HEK293 (cell line): Measurements from ENCODE around the gene NIN.

Source experiments
- CTCF ChIA-PET: fragments of 350-600 bp; formaldehyde crosslinking; extraction: SDS; loops from one replicate; lab custom pipeline; 2021; ENCODE audit warnings: antibody characterized with exemption; lab: Yijun Ruan, JAX
- POLR2A ChIA-PET: fragments of 300-600 bp; formaldehyde crosslinking; extraction: SDS; loops from one replicate; lab custom pipeline; 2020; ENCODE audit warnings: antibody characterized with exemption, inconsistent platforms; lab: Yijun Ruan, JAX
- H3K27ac ChIP-seq: fragments of 200-500 bp; sonication (Bioruptor generic); 2 replicates; pipeline ENCODE4 v1.5.1; 2014; ENCODE audit warnings: low read depth, low read length, control low read depth, inconsistent platforms; ENCODE audit errors: extremely low read depth
- H3K36me3 ChIP-seq, 2 experiments: fragments of 200-500 bp in 1 of 2; sonication (Bioruptor generic) in 1 of 2; 1 replicate in 1 of 2; 2 replicates in 1 of 2; pipeline ENCODE4 v1.5.1; 2014 to 2017; ENCODE audit warnings: inconsistent platforms in 2 of 2, low read length in 2 of 2; ENCODE audit not compliant: control insufficient read depth in 2 of 2, insufficient read depth in 1 of 2
- H3K4me1 ChIP-seq: fragments of 200-500 bp; sonication (Bioruptor generic); 2 replicates; pipeline ENCODE4 v1.5.1; 2014; ENCODE audit warnings: mild to moderate bottlenecking, low read length, inconsistent platforms; ENCODE audit not compliant: control insufficient read depth, insufficient read depth
- H3K4me3 ChIP-seq: 2 replicates; pipeline ENCODE4 v1.5.1; 2011; ENCODE audit warnings: low read depth, mild to moderate bottlenecking, control low read depth, low read length, moderate library complexity
- H3K9me3 ChIP-seq: fragments of 200-500 bp; sonication (Bioruptor generic); 2 replicates; pipeline ENCODE4 v1.5.1; 2014; ENCODE audit warnings: low read depth, low read length, inconsistent platforms; ENCODE audit not compliant: control insufficient read depth, insufficient read depth
- AEBP2 ChIP-seq: fragments of 450-650 bp; formaldehyde crosslinking; IDR thresholded peaks from 2 replicates; pipeline ENCODE4 v1.5.1; 2016; ENCODE audit warnings: missing biosample characterization, missing genetic modification characterization, borderline replicate concordance
- GLI4 ChIP-seq: fragments of 450-650 bp; formaldehyde crosslinking; IDR thresholded peaks from 2 replicates; pipeline ENCODE4 v1.5.1; 2016; ENCODE audit warnings: missing biosample characterization, missing genetic modification characterization
- HOXA7 ChIP-seq: sonication (generic); formaldehyde crosslinking; IDR thresholded peaks from 2 replicates; pipeline ENCODE4 v1.8.1; 2022; ENCODE audit warnings: missing genetic modification reagents, borderline replicate concordance
- MYNN ChIP-seq: fragments of 450-650 bp; formaldehyde crosslinking; IDR thresholded peaks from 2 replicates; pipeline ENCODE4 v1.5.1; 2016; ENCODE audit warnings: missing biosample characterization, missing genetic modification characterization, borderline replicate concordance
- SP7 ChIP-seq: fragments of 450-650 bp; formaldehyde crosslinking; IDR thresholded peaks from 2 replicates; pipeline ENCODE4 v1.5.1; 2016; ENCODE audit warnings: missing biosample characterization, missing genetic modification characterization
- YY2 ChIP-seq: fragments of 450-650 bp; formaldehyde crosslinking; IDR thresholded peaks from 2 replicates; pipeline ENCODE4 v1.5.1; 2016; ENCODE audit warnings: missing biosample characterization, missing genetic modification characterization
- ZBTB17 ChIP-seq: fragments of 450-650 bp; formaldehyde crosslinking; IDR thresholded peaks from 2 replicates; pipeline ENCODE4 v1.5.1; 2016; ENCODE audit warnings: missing biosample characterization, missing genetic modification characterization
- ZNF146 ChIP-seq: fragments of 450-650 bp; formaldehyde crosslinking; IDR thresholded peaks from 2 replicates; pipeline ENCODE4 v1.5.1; 2016; ENCODE audit warnings: missing biosample characterization, missing genetic modification characterization
- ZNF184 ChIP-seq: fragments of 450-650 bp; IDR thresholded peaks from 2 replicates; pipeline ENCODE4 v1.5.1; 2018; ENCODE audit warnings: missing biosample characterization, mild to moderate bottlenecking, missing genetic modification characterization
- ZNF223 ChIP-seq: fragments of 450-650 bp; formaldehyde crosslinking; IDR thresholded peaks from 2 replicates; pipeline ENCODE4 v1.5.1; 2016; ENCODE audit warnings: missing biosample characterization, missing genetic modification characterization
- ZNF423 ChIP-seq: fragments of 450-650 bp; formaldehyde crosslinking; IDR thresholded peaks from 2 replicates; pipeline ENCODE4 v1.5.1; 2016; ENCODE audit warnings: missing biosample characterization, missing genetic modification characterization
- ZNF514 ChIP-seq: fragments of 450-650 bp; formaldehyde crosslinking; IDR thresholded peaks from 2 replicates; pipeline ENCODE4 v1.5.1; 2016; ENCODE audit warnings: missing biosample characterization, missing genetic modification characterization
- ZNF664 ChIP-seq: fragments of 450-650 bp; formaldehyde crosslinking; IDR thresholded peaks from 2 replicates; pipeline ENCODE4 v1.5.1; 2016; ENCODE audit warnings: missing biosample characterization, missing genetic modification characterization
- ZNF677 ChIP-seq: fragments of 450-650 bp; IDR thresholded peaks from 2 replicates; pipeline ENCODE4 v1.5.0; 2018; ENCODE audit warnings: missing biosample characterization, mild to moderate bottlenecking, missing genetic modification characterization, moderate library complexity
- ZNF701 ChIP-seq: fragments of 450-650 bp; formaldehyde crosslinking; IDR thresholded peaks from 2 replicates; pipeline ENCODE4 v1.5.1; 2016; ENCODE audit warnings: missing biosample characterization, missing genetic modification characterization
- TF ChIP-seq, protein P1 (sequence below): fragments of 450-650 bp; formaldehyde crosslinking; conservative IDR thresholded peaks from 2 replicates; pipeline ENCODE4 v1.5.1; 2016; ENCODE audit warnings: low read depth, missing biosample characterization, missing genetic modification characterization

The NIN gene

DNA sequence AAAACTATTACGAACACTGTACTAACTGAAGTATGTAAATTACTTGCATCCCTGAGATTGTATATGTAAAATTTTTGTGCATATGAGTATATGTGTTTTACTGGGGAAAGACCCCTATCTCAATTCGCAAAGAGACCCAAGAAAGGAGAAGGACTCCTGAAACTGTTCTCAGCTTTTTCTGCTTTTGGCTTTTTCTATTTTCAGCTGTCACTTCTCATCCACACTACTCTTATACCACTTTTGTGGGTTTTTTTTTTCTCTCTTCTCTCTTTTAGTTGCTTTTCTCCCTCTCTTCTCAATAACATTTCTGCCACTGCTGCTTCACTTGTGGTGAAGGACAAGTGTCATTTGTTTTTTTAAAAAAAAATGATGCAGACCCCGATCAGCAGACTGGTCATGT is 39.8 kb downstream of the NIN start (continued):
- TF ChIP-seq, protein P1, sequence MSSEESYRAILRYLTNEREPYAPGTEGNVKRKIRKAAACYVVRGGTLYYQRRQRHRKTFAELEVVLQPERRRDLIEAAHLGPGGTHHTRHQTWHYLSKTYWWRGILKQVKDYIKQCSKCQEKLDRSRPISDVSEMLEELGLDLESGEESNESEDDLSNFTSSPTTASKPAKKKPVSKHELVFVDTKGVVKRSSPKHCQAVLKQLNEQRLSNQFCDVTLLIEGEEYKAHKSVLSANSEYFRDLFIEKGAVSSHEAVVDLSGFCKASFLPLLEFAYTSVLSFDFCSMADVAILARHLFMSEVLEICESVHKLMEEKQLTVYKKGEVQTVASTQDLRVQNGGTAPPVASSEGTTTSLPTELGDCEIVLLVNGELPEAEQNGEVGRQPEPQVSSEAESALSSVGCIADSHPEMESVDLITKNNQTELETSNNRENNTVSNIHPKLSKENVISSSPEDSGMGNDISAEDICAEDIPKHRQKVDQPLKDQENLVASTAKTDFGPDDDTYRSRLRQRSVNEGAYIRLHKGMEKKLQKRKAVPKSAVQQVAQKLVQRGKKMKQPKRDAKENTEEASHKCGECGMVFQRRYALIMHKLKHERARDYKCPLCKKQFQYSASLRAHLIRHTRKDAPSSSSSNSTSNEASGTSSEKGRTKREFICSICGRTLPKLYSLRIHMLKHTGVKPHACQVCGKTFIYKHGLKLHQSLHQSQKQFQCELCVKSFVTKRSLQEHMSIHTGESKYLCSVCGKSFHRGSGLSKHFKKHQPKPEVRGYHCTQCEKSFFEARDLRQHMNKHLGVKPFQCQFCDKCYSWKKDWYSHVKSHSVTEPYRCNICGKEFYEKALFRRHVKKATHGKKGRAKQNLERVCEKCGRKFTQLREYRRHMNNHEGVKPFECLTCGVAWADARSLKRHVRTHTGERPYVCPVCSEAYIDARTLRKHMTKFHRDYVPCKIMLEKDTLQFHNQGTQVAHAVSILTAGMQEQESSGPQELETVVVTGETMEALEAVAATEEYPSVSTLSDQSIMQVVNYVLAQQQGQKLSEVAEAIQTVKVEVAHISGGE (tag by site-specific recombination): no peak
- no peak for TF ChIP-seq GLI4 (tag by site-specific recombination)
- TF ChIP-seq MYNN (tag by site-specific recombination): no peak
- no peak for TF ChIP-seq AEBP2
- no peak for TF ChIP-seq ZNF146 (tag by site-specific recombination)
- TF ChIP-seq YY2 (tag by site-specific recombination): no peak
- no peak for TF ChIP-seq ZNF423

- ChIA-PET POLR2A (no interaction called here), CTCF (interaction anchor here (2.9 kb wide), 1 partner anchor 13 kb away, joined by 11 read pairs; no protein-coding TSS in a partner anchor)
- Histone ChIP-seq H3K9me3 (no peaks in the 10 kb centered on the region), H3K27ac (no peak overlapping the region), H3K36me3 (peaks cover 7 to 8% of the 10 kb centered on the region in 2 experiments; a peak in 1 of 3 replicates), H3K4me3 (no peak overlapping the region), H3K4me1 (peaks cover 47% of the 10 kb centered on the region)
- no peak for TF ChIP-seq ZNF664 (tag by site-specific recombination)
- TF ChIP-seq HOXA7 (CRISPR knock-in tag): no peak
- TF ChIP-seq, all 188 proteins: peak for 0
Measured at GRCh38 chr14:50790589-50790988, 40.4 kb downstream of the NIN start.

DNA sequence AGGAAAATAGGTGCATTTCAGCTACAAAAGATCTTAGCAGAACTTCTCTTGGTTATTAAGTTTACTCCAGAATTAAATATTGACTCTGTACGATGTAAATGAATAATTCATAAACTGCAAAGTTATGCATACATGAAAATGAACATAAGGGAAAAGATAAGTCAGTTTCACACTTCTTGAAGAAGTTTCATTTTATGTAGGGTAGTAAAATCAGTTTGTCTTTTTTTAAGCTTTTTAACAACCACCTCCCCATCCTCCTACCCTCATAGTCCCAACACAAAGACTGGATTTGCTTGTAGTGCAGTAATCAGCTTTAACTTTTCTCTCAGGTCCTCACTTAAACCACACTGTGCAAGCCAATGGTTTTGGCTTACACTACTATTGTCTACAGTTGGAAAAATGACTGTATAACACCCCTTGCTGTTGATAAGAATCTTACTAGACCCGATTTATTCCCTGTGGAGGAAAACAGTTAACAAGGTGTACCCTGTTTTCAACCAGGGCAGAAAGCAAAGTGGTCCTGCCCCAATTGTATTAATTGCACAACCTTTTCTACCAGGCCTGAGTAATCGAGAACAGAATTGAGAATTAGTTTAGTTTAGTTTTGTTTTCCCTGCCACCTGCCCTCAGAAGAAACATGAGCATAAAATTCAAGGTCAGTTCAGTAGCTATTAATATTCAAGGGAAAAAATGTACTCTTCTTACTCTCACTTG is 44.1 kb downstream of the NIN start:
- H3K27ac ChIP-seq: no peak overlapping the region
- TF ChIP-seq ZNF677 (tag by site-specific recombination): no peak
- peak; percentile 83 for TF ChIP-seq ZBTB17 (tag by site-specific recombination)
- no peak for TF ChIP-seq ZNF514 (tag by site-specific recombination)
- no peak for TF ChIP-seq ZNF701
- no peak for TF ChIP-seq SP7
- TF ChIP-seq ZNF223 (tag by site-specific recombination): no peak
- no peak for TF ChIP-seq ZNF184
- H3K36me3 ChIP-seq: peaks cover 5 to 7% of the 10 kb centered on the region in 2 experiments; a peak in 1 of 3 replicates
- peaks cover 31% of the 10 kb centered on the region for H3K4me1 ChIP-seq
- ChIA-PET POLR2A (interaction anchor here (0.6 kb wide), 1 partner anchor 273 kb away, joined by 3 read pairs; no protein-coding TSS in a partner anchor), CTCF (interaction anchor here (0.6 to 2.3 kb wide), 4 partner anchors 9 to 384 kb away, joined by 6 to 12 read pairs (median 7); no protein-coding TSS in a partner anchor)
- no peak overlapping the region for H3K4me3 ChIP-seq
- H3K9me3 ChIP-seq: no peaks in the 10 kb centered on the region
